ENCODE data around the gene MYZAP. TPM values are rescaled to one million over a fixed set of nuclear protein-coding genes. Genes with fewer than 3 reads are reported as not detected.

MYZAP gene
- total RNA-seq, 1 experiment from 2014 or later = 0.68 TPM

GRCh38 chr15:57566834-57567233, 24.9 kb upstream of the MYZAP start:
- DNase-seq (ENCODE audit: low spot score) = no peak
- POLR2A ChIA-PET = no interaction called here

DNA sequence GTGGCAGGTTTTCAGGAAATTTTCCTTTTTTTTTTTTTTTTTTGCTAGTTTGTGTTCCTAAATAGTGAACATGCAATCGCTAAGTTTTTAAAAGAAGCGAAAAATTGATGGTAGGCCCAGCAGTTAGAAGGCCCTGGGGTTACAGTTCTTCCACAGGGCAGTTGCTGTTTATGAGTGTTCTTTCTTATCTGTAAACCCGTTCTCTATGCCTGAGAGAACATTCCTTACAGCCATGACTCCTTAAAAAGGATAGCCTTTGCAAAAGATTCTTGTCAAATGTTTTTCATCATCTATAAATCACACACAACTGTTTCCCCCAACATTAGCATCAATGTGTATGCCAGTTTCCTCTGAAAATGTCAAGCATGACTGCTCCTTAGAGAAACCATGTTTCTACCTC, 23.8 kb upstream of the MYZAP start:
- ChIA-PET CTCF (interaction anchor here (0.6 to 1.6 kb wide), 2 partner anchors 8 to 12 kb away, joined by 4 to 6 read pairs; no protein-coding TSS in a partner anchor), POLR2A (no interaction called here)
- ATAC-seq = no peak

More at GRCh38 chr15:57566834-57567233, 24.9 kb upstream of the MYZAP start:
- no peak for ATAC-seq
- Mint-ChIP-seq H3K4me1 (peaks cover 18% of the 10 kb centered on the region), H3K9me3 (0 out of 2 replicates have a peak, but pooled peaks cover 3% of the 10 kb centered on the region), H3K4me3 (no peak overlapping the region), H3K36me3 (no peaks in the 10 kb centered on the region), H3K27me3 (ENCODE audit: low read depth) (no peaks in the 10 kb centered on the region), H3K27ac (no peak overlapping the region)
- no peak for TF ChIP-seq HMGA2 (CRISPR knock-in tag; IDR thresholded peaks at IDR 0.05)
- TF ChIP-seq ZNF671 (CRISPR knock-in tag; IDR thresholded peaks at IDR 0.05) = no peak
- TF ChIP-seq, protein P1, sequence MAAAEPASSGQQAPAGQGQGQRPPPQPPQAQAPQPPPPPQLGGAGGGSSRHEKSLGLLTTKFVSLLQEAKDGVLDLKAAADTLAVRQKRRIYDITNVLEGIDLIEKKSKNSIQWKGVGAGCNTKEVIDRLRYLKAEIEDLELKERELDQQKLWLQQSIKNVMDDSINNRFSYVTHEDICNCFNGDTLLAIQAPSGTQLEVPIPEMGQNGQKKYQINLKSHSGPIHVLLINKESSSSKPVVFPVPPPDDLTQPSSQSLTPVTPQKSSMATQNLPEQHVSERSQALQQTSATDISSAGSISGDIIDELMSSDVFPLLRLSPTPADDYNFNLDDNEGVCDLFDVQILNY (CRISPR knock-in tag; IDR thresholded peaks at IDR 0.05) = no peak
- no peak for TF ChIP-seq EMX1 (CRISPR knock-in tag; IDR thresholded peaks at IDR 0.05)
- TF ChIP-seq ZNF423 (CRISPR knock-in tag; IDR thresholded peaks at IDR 0.05) = no peak
- no peak for TF ChIP-seq ZNF219 (CRISPR knock-in tag; IDR thresholded peaks at IDR 0.05; ENCODE audit: borderline replicate concordance)
- TF ChIP-seq AFF4 (CRISPR knock-in tag; IDR thresholded peaks at IDR 0.05; ENCODE audit: borderline replicate concordance) = no peak
- TF ChIP-seq, protein P2, sequence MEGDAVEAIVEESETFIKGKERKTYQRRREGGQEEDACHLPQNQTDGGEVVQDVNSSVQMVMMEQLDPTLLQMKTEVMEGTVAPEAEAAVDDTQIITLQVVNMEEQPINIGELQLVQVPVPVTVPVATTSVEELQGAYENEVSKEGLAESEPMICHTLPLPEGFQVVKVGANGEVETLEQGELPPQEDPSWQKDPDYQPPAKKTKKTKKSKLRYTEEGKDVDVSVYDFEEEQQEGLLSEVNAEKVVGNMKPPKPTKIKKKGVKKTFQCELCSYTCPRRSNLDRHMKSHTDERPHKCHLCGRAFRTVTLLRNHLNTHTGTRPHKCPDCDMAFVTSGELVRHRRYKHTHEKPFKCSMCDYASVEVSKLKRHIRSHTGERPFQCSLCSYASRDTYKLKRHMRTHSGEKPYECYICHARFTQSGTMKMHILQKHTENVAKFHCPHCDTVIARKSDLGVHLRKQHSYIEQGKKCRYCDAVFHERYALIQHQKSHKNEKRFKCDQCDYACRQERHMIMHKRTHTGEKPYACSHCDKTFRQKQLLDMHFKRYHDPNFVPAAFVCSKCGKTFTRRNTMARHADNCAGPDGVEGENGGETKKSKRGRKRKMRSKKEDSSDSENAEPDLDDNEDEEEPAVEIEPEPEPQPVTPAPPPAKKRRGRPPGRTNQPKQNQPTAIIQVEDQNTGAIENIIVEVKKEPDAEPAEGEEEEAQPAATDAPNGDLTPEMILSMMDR (IDR thresholded peaks at IDR 0.05) = no peak
- TF ChIP-seq CREM (CRISPR knock-in tag; IDR thresholded peaks at IDR 0.05) = no peak
- TF ChIP-seq ZNF396 (CRISPR knock-in tag; IDR thresholded peaks at IDR 0.05; ENCODE audit: borderline replicate concordance) = no peak
- no peak for TF ChIP-seq NR2C2 (CRISPR knock-in tag; IDR thresholded peaks at IDR 0.05)
- TF ChIP-seq ELF4 (CRISPR knock-in tag; IDR thresholded peaks at IDR 0.05; ENCODE audit: low read depth) = no peak
- TF ChIP-seq USF2 (CRISPR knock-in tag; IDR thresholded peaks at IDR 0.05) = no peak
- no peak for TF ChIP-seq ZNF138 (CRISPR knock-in tag; conservative IDR thresholded peaks at IDR 0.05)
- no peak for TF ChIP-seq NFE2L1 (CRISPR knock-in tag; IDR thresholded peaks at IDR 0.05)
- TF ChIP-seq CDX4 (CRISPR knock-in tag; IDR thresholded peaks at IDR 0.05; ENCODE audit: borderline replicate concordance) = no peak
- CTCF ChIA-PET = interaction anchor here (1.3 kb wide), 1 partner anchor 53 kb away, joined by 3 read pairs; no protein-coding TSS in a partner anchor

More for the DNA sequence above, 23.8 kb upstream of the MYZAP start:
- no peak overlapping the region for H3K27ac Mint-ChIP-seq
- TF ChIP-seq GTF2I (CRISPR knock-in tag; conservative IDR thresholded peaks at IDR 0.05) (no peak), OVOL2 (CRISPR knock-in tag; IDR thresholded peaks at IDR 0.05; ENCODE audit: borderline replicate concordance) (no peak), ERG (CRISPR knock-in tag; IDR thresholded peaks at IDR 0.05) (no peak), ELF4 (CRISPR knock-in tag; IDR thresholded peaks at IDR 0.05; ENCODE audit: low read depth) (no peak)
- H3K36me3 Mint-ChIP-seq = no peaks in the 10 kb centered on the region
- H3K4me1 Mint-ChIP-seq = peaks cover 18% of the 10 kb centered on the region
- DNase-seq (ENCODE audit: low spot score) = no peak
- H3K9me3 Mint-ChIP-seq = 0 out of 2 replicates have a peak, but pooled peaks cover 3% of the 10 kb centered on the region
- no peaks in the 10 kb centered on the region for H3K27me3 Mint-ChIP-seq (ENCODE audit: low read depth)
- H3K4me3 Mint-ChIP-seq = no peak overlapping the region
